Neural progenitor cell (in vitro differentiated cells): ENCODE measurements around the gene KLK8. TPM values are rescaled to one million over a fixed set of nuclear protein-coding genes. Genes with fewer than 3 reads are reported as not detected.

Experiments
- DNase-seq: peaks from one replicate; pipeline ENCODE4 v3.0.0-alpha.2; 2016; ENCODE audit warnings: low spot score
- H2AFZ ChIP-seq: fragments of 200-600 bp; sonication (generic); replicated peaks from 2 replicates; pipeline ENCODE4 v1.6.1; 2016; ENCODE audit warnings: antibody characterized with exemption
- H3F3A ChIP-seq: fragments of 200-600 bp; sonication (generic); 2 replicates; pipeline ENCODE4 v1.6.1; 2016; ENCODE audit warnings: antibody characterized with exemption, low read depth
- H3K27ac ChIP-seq: fragments of 200-600 bp; sonication (generic); 2 replicates; pipeline ENCODE4 v1.5.1; 2016; ENCODE audit warnings: mild to moderate bottlenecking
- H3K27me3 ChIP-seq: fragments of 200-600 bp; sonication (generic); 2 replicates; pipeline ENCODE4 v1.6.1; 2016; ENCODE audit warnings: mild to moderate bottlenecking, moderate library complexity
- H3K36me3 ChIP-seq: fragments of 200-600 bp; sonication (generic); 2 replicates; pipeline ENCODE4 v1.5.1; 2016
- H3K4me1 ChIP-seq: fragments of 200-600 bp; sonication (generic); 2 replicates; pipeline ENCODE4 v1.6.1; 2016; ENCODE audit warnings: mixed run types
- H3K4me2 ChIP-seq: fragments of 200-600 bp; sonication (generic); 2 replicates; pipeline ENCODE4 v1.6.1; 2016
- H3K4me3 ChIP-seq: fragments of 200-600 bp; sonication (generic); 2 replicates; pipeline ENCODE4 v1.5.1; 2016
- H3K79me2 ChIP-seq: fragments of 200-600 bp; sonication (generic); 2 replicates; pipeline ENCODE4 v1.6.1; 2016; ENCODE audit warnings: low read depth
- H3K9ac ChIP-seq: fragments of 200-600 bp; sonication (generic); 2 replicates; pipeline ENCODE4 v1.6.1; 2016
- H3K9me3 ChIP-seq: fragments of 200-600 bp; sonication (generic); 2 replicates; pipeline ENCODE4 v1.5.1; 2016; ENCODE audit warnings: low read depth
- H4K20me1 ChIP-seq: fragments of 200-600 bp; sonication (generic); 2 replicates; pipeline ENCODE4 v1.6.1; 2016; ENCODE audit warnings: low read depth
- H3K27ac Mint-ChIP-seq: 3 replicates; pipeline ENCODE4 v1.8.0; 2021; ENCODE audit warnings: mixed read lengths
- H3K27me3 Mint-ChIP-seq: 2 replicates; pipeline ENCODE4 v1.8.0; 2022; ENCODE audit warnings: low read depth, mild to moderate bottlenecking, inconsistent platforms, moderate library complexity, mixed read lengths; ENCODE audit not compliant: insufficient read depth
- H3K36me3 Mint-ChIP-seq: 3 replicates; pipeline ENCODE4 v1.8.0; 2021; ENCODE audit warnings: mixed read lengths
- H3K4me1 Mint-ChIP-seq: 3 replicates; pipeline ENCODE4 v1.8.0; 2021; ENCODE audit warnings: mixed read lengths
- H3K4me3 Mint-ChIP-seq: 3 replicates; pipeline ENCODE4 v1.8.0; 2021; ENCODE audit warnings: mild to moderate bottlenecking, moderate library complexity, mixed read lengths
- H3K9me3 Mint-ChIP-seq: 3 replicates; pipeline ENCODE4 v1.8.0; 2020; ENCODE audit warnings: mixed read lengths
- CTCF ChIP-seq: fragments of 200-600 bp; sonication (generic); IDR thresholded peaks from 2 replicates; pipeline ENCODE4 v1.5.1; 2017; ENCODE audit warnings: antibody characterized with exemption, mild to moderate bottlenecking
- EZH2 ChIP-seq: fragments of 200-600 bp; sonication (generic); IDR thresholded peaks from 2 replicates; pipeline ENCODE4 v1.6.1; 2017; ENCODE audit warnings: antibody characterized with exemption, mild to moderate bottlenecking, moderate library complexity
- EZH2phosphoT487 ChIP-seq: fragments of 200-600 bp; sonication (generic); IDR thresholded peaks from 2 replicates; pipeline ENCODE4 v1.6.1; 2017; ENCODE audit warnings: antibody characterized with exemption
- total RNA-seq: library from RNA; depleted of rRNA; stranded (reverse); fragments of >200 nt; gene quantifications from 2 replicates; pipeline ENCODE4 v1.2.3, GENCODE V29; 2015; ENCODE audit warnings: low replicate concordance

The KLK8 gene
- total RNA-seq, 1 donor from 2014 or later: not detected

GRCh38 chr19:51029718-51030117, 28.3 kb upstream of the KLK8 start:
- Mint-ChIP-seq H3K4me1 (peaks cover 3% of the 10 kb centered on the region), H3K9me3 (peaks cover 3% of the 10 kb centered on the region), H3K36me3 (no peaks in the 10 kb centered on the region), H3K27me3 (peaks cover 14% of the 10 kb centered on the region), H3K4me3 (no peak overlapping the region), H3K27ac (no peak overlapping the region)
- Histone ChIP-seq H3K4me3 (no peak overlapping the region), H3K4me2 (no peak overlapping the region), H3F3A (no peaks in the 10 kb centered on the region), H3K4me1 (peaks cover 22% of the 10 kb centered on the region), H3K9ac (no peak overlapping the region), H3K9me3 (no peaks in the 10 kb centered on the region), H3K27ac (no peak overlapping the region), H2AFZ (no peak overlapping the region), H3K27me3 (no peaks in the 10 kb centered on the region), H3K79me2 (no peaks in the 10 kb centered on the region), H4K20me1 (no peaks in the 10 kb centered on the region), H3K36me3 (no peaks in the 10 kb centered on the region)
- TF ChIP-seq EZH2: no peak
- no peak for TF ChIP-seq EZH2phosphoT487
- no peak for TF ChIP-seq CTCF
- DNase-seq: no peak

DNA sequence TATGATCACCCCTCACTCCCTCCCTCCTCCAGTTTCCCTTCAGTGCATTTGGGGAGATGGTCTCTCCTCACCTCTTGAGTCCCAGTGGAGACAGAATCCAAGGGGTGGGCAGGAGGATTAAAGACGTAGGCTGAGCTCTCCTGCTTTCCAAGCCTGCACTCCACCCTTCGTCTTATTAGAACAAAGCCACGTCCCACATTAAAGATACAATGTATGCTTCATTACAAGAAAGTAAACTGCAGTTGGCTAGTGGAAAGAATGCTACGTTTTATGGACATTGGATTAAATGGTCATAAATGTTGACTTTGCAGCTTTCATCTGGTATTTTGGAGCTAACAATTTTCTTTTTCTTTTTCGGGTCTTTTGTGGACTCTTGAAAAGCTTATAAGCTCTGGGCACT, 26.5 kb upstream of the KLK8 start:
- no peak for DNase-seq
- TF ChIP-seq CTCF (no peak), EZH2phosphoT487 (no peak), EZH2 (no peak)
- peaks cover 3% of the 10 kb centered on the region for H3K4me1 Mint-ChIP-seq

DNA sequence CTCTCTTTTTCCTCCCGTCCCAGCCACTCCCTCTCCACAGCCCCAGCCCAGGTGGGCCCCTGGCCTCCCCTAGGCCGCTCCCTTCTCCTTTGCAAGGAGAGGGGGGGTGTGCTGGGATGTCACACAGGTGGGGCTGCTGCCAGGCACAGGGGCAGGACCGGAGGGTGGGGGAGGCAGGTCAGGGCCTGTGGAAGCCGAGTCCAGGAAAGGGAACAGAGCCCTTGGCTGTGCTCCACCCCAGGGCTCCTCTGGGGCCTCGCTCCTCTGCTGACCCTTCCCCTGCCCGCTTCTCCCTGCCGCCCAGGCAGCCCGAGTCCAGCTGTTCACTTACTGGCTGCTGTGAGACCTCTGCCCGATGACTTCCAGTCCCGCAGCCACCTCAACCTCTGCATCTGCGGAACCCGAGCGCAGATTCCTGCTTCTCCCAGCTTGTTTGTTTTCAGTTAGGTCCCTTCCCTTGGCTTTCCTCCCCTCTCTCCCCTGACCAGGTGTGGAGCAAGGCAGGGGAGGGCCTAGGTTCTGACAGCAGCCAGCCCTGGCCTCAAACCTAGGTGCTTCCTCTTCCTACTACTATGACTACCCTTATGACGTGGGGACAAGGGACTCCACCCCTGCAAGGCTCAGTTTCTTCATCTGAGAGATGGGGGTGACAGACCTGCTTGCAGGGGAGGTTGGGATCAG, 25.9 kb upstream of the KLK8 start:
- peaks cover 22% of the 10 kb centered on the region for H3K4me1 ChIP-seq
- H3K27ac ChIP-seq: no peak overlapping the region
- H3K27me3 Mint-ChIP-seq: peaks cover 21% of the 10 kb centered on the region
- DNase-seq: no peak
- H3K4me3 ChIP-seq: no peak overlapping the region
- H3K27me3 ChIP-seq: no peaks in the 10 kb centered on the region
- peaks cover 3% of the 10 kb centered on the region for H3K4me1 Mint-ChIP-seq
- no peaks in the 10 kb centered on the region for H3K79me2 ChIP-seq
- peaks cover 3% of the 10 kb centered on the region for H3K9me3 Mint-ChIP-seq
- H3K4me3 Mint-ChIP-seq: no peak overlapping the region
- TF ChIP-seq EZH2 (no peak), CTCF (no peak), EZH2phosphoT487 (no peak)
- H3K4me2 ChIP-seq: no peak overlapping the region
- no peaks in the 10 kb centered on the region for H3K36me3 ChIP-seq
- no peak overlapping the region for H2AFZ ChIP-seq
- no peak overlapping the region for H3K27ac Mint-ChIP-seq
- no peak overlapping the region for H3K9ac ChIP-seq
- no peaks in the 10 kb centered on the region for H4K20me1 ChIP-seq
- H3K9me3 ChIP-seq: no peaks in the 10 kb centered on the region
- no peaks in the 10 kb centered on the region for H3F3A ChIP-seq
- H3K36me3 Mint-ChIP-seq: no peaks in the 10 kb centered on the region

More for the DNA sequence above, 26.5 kb upstream of the KLK8 start:
- Histone ChIP-seq H3K9me3 (no peaks in the 10 kb centered on the region), H3F3A (no peaks in the 10 kb centered on the region), H3K4me3 (no peak overlapping the region), H3K4me2 (no peak overlapping the region), H3K36me3 (no peaks in the 10 kb centered on the region), H4K20me1 (no peaks in the 10 kb centered on the region), H3K4me1 (peaks cover 22% of the 10 kb centered on the region), H3K9ac (no peak overlapping the region), H3K79me2 (no peaks in the 10 kb centered on the region), H3K27ac (no peak overlapping the region), H2AFZ (no peak overlapping the region), H3K27me3 (no peaks in the 10 kb centered on the region)
- no peak overlapping the region for H3K27ac Mint-ChIP-seq
- no peak overlapping the region for H3K4me3 Mint-ChIP-seq
- H3K27me3 Mint-ChIP-seq: peaks cover 16% of the 10 kb centered on the region
- H3K9me3 Mint-ChIP-seq: peaks cover 3% of the 10 kb centered on the region
- H3K36me3 Mint-ChIP-seq: no peaks in the 10 kb centered on the region
